PFSK-1 (cell line): ENCODE measurements around the gene NEUROG3.

Source experiments
- FOXP2 ChIP-seq: optimal IDR thresholded peaks from 2 replicates; pipeline ENCODE3; 2011; ENCODE audit warnings: borderline replicate concordance, control low read depth, inconsistent platforms; ENCODE audit not compliant: insufficient read depth; ENCODE audit errors: extremely low read length, extremely low read depth
- POLR2AphosphoS5 ChIP-seq: IDR thresholded peaks from 2 replicates; pipeline ENCODE4 v1.6.1; 2012; ENCODE audit warnings: low read depth, mild to moderate bottlenecking, control low read depth, low read length, moderate library complexity
- REST ChIP-seq, 2 experiments: IDR thresholded peaks; 2 replicates each; pipeline versions ENCODE4 v1.6.1 to v1.8.0; 2011 to 2012; ENCODE audit warnings: low read depth in 2 of 2, low read length in 2 of 2, control low read depth in 1 of 2, inconsistent platforms in 1 of 2, mild to moderate bottlenecking in 1 of 2, moderate library complexity in 1 of 2; ENCODE audit not compliant: insufficient read depth in 1 of 2
- SIN3A ChIP-seq: IDR thresholded peaks from 2 replicates; pipeline ENCODE4 v1.6.1; 2012; ENCODE audit warnings: mild to moderate bottlenecking, low read length, moderate library complexity, borderline replicate concordance; ENCODE audit not compliant: insufficient read depth
- TAF1 ChIP-seq: IDR thresholded peaks from 2 replicates; pipeline ENCODE4 v1.6.1; 2012; ENCODE audit warnings: low read length, control low read depth, borderline replicate concordance; ENCODE audit not compliant: insufficient read depth

NEUROG3 gene

GRCh38 chr10:69549959-69550358, 23.3 kb downstream of the NEUROG3 start:
- no peak for TF ChIP-seq FOXP2
- no peak for TF ChIP-seq REST (IDR thresholded peaks at IDR 0.05; ENCODE audit: insufficient read depth in 1 of 2, low read depth in 2 of 2, low read length in 2 of 2)
- TF ChIP-seq POLR2AphosphoS5: no peak
- no peak for TF ChIP-seq TAF1
- TF ChIP-seq SIN3A: no peak

GRCh38 chr10:69541463-69541862, 31.8 kb downstream of the NEUROG3 start:
- TF ChIP-seq SIN3A (no peak), FOXP2 (no peak), REST (IDR thresholded peaks at IDR 0.05; ENCODE audit: insufficient read depth in 1 of 2, low read depth in 2 of 2, low read length in 2 of 2) (no peak), TAF1 (no peak), POLR2AphosphoS5 (no peak)

- TF ChIP-seq POLR2AphosphoS5: no peak
- no peak for TF ChIP-seq TAF1
- TF ChIP-seq FOXP2: no peak
- no peak for TF ChIP-seq REST (IDR thresholded peaks at IDR 0.05; ENCODE audit: insufficient read depth in 1 of 2, low read depth in 2 of 2, low read length in 2 of 2)
- TF ChIP-seq SIN3A: no peak
Measured at GRCh38 chr10:69538461-69538860, 34.8 kb downstream of the NEUROG3 start.

GRCh38 chr10:69537449-69537848, 35.8 kb downstream of the NEUROG3 start:
- no peak for TF ChIP-seq TAF1
- TF ChIP-seq REST (IDR thresholded peaks at IDR 0.05; ENCODE audit: insufficient read depth in 1 of 2, low read depth in 2 of 2, low read length in 2 of 2): no peak
- no peak for TF ChIP-seq FOXP2
- no peak for TF ChIP-seq POLR2AphosphoS5
- no peak for TF ChIP-seq SIN3A

- TF ChIP-seq SIN3A: no peak
- no peak for TF ChIP-seq REST (IDR thresholded peaks at IDR 0.05; ENCODE audit: insufficient read depth in 1 of 2, low read depth in 2 of 2, low read length in 2 of 2)
- no peak for TF ChIP-seq POLR2AphosphoS5
- no peak for TF ChIP-seq TAF1
- TF ChIP-seq FOXP2: no peak
Measured at GRCh38 chr10:69533658-69534057, 39.6 kb downstream of the NEUROG3 start.
